SH-SY5Y (cell line): ENCODE results near the gene PRR14L.

Experiments used
- GATA2 ChIP-seq: IDR thresholded peaks from 2 replicates; pipeline ENCODE4 v1.6.1; 2011; ENCODE audit warnings: mild to moderate bottlenecking, low read depth, low read length
- GATA3 ChIP-seq: IDR thresholded peaks from 2 replicates; pipeline ENCODE4 v1.6.1; 2011; ENCODE audit warnings: low read depth, mild to moderate bottlenecking, low read length, moderate library complexity

DNA sequence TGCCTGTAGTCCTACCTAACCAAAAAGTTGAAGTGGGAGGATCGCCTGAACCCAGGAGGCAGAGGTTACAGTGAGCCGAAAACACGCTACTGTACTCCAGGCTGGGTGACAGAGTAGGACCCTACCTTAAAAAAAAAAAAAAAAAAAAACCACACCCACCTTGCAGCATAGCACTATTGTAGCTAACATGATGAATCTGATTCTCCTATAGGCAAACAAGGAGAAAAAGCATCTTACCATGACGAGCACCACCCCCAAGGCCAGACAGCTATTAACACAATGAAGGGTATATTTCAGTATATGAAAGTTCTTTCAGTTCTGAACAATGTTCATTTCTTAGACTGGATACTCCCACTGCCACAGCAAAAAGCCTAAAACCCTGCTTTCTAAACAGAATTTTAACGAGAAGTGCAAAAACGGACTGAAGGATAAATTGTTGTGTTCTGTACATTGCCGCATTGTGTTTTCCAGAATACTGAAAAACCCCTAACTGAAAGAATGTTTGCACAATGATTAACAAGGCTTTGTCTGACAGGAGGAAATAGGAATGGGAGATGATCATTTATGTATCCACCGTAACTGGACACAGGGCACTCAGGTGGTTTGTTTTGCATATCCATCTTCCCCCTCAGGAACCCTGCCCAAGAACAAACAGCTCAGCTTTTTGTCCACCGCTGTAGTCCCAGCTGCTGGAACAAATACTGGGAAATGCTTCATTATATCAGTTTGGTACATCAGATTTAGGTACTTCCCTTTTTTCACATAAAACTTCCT is 96.8 kb downstream of the PRR14L start:
- TF ChIP-seq GATA2: no peak
- TF ChIP-seq GATA3: no peak
